ENCODE measurements around the gene TADA3.

The TADA3 gene

GRCh38 chr3:9757427-9757826, 34.8 kb downstream of the TADA3 start:
- DNase-seq: no peak

GRCh38 chr3:9754678-9755077, 37.6 kb downstream of the TADA3 start:
- no peak for DNase-seq

- no peak for DNase-seq
Measured at GRCh38 chr3:9750556-9751411, 41.5 kb downstream of the TADA3 start.

GRCh38 chr3:9749645-9750555, 42.4 kb downstream of the TADA3 start, which contains the start of gene OGG1:
Gene OGG1 (plus strand): TSS chr3:9749952. CDS start chr3:9750287, 335 bp downstream.
- peak; percentile 97 for DNase-seq

- DNase-seq: no peak
Measured at GRCh38 chr3:9749296-9749644, 43.0 kb downstream of the TADA3 start.

GRCh38 chr3:9748031-9748430, 44.2 kb downstream of the TADA3 start:
- no peak for DNase-seq

GRCh38 chr3:9747267-9747666, 45.0 kb downstream of the TADA3 start:
- no peak for DNase-seq

GRCh38 chr3:9746330-9746729, 45.9 kb downstream of the TADA3 start:
- DNase-seq: no peak

- no peak for DNase-seq
Measured at GRCh38 chr3:9745521-9745920, 46.8 kb downstream of the TADA3 start.

- no peak for DNase-seq
Measured at GRCh38 chr3:9744162-9744561, 48.1 kb downstream of the TADA3 start.

- DNase-seq: no peak
Measured at GRCh38 chr3:9743548-9743947, 48.7 kb downstream of the TADA3 start.

GRCh38 chr3:9742560-9742959, 49.7 kb downstream of the TADA3 start:
- no peak for DNase-seq

GRCh38 chr3:9739181-9739580, 53.1 kb downstream of the TADA3 start:
- no peak for DNase-seq

GRCh38 chr3:9736831-9737230, 55.4 kb downstream of the TADA3 start:
- DNase-seq: no peak

- no peak for DNase-seq
Measured at GRCh38 chr3:9732740-9733115, 59.5 kb downstream of the TADA3 start.

GRCh38 chr3:9732080-9732739, 60.1 kb downstream of the TADA3 start:
- DNase-seq: peak; percentile 32

GRCh38 chr3:9731206-9732079, 60.8 kb downstream of the TADA3 start, which contains the start of gene BRPF1:
Gene BRPF1 (plus strand): TSS chr3:9731735. CDS start chr3:9734141, 2,406 bp downstream.
- peak; percentile 100 for DNase-seq

- no peak for DNase-seq
Measured at GRCh38 chr3:9730657-9731205, 61.5 kb downstream of the TADA3 start.

Measured in stimulated activated naive CD4-positive, alpha-beta T cell treated with Interleukin-2 at 50 U/mL for 16 hours (primary cell).